Activated CD8-positive, alpha-beta T cell treated with anti-CD3 and anti-CD28 coated beads for 36 hours (primary cell): ENCODE measurements around the gene CEP104. TPM values are rescaled to one million over a fixed set of nuclear protein-coding genes. Genes with fewer than 3 reads are reported as not detected.

Experiments
- ATAC-seq: fragments of 200-7000 bp; cut with Tn5 transposase; one replicate; pipeline ENCODE4 v1.10.0; 2021; ENCODE audit warnings: mild to moderate bottlenecking, moderate library complexity
- CTCF ChIA-PET: fragments of 350-600 bp; sonication (Branson Sonifier 250); formaldehyde crosslinking; loops from one replicate; lab custom pipeline; 2021; ENCODE audit warnings: antibody characterized with exemption; lab: Charles Lee
- POLR2A ChIA-PET: fragments of 350-600 bp; sonication (Branson Sonifier 250); formaldehyde crosslinking; loops from one replicate; lab custom pipeline; 2021; ENCODE audit warnings: antibody characterized with exemption; lab: Charles Lee
- DNase-seq: peaks from one replicate; pipeline ENCODE4 v3.0.0-alpha.2; 2020
- H3K27ac Mint-ChIP-seq: one replicate; pipeline ENCODE4 v1.8.0; 2021; ENCODE audit warnings: mild to moderate bottlenecking, mixed read lengths
- H3K27me3 Mint-ChIP-seq: one replicate; pipeline ENCODE4 v1.8.0; 2021; ENCODE audit warnings: mixed read lengths
- H3K36me3 Mint-ChIP-seq: one replicate; pipeline ENCODE4 v1.8.0; 2021; ENCODE audit warnings: low read depth, mixed read lengths
- H3K4me1 Mint-ChIP-seq: one replicate; pipeline ENCODE4 v1.8.0; 2021; ENCODE audit warnings: low read depth, mixed read lengths
- H3K4me3 Mint-ChIP-seq: one replicate; pipeline ENCODE4 v1.8.0; 2021; ENCODE audit warnings: mild to moderate bottlenecking, moderate library complexity, mixed read lengths
- H3K9me3 Mint-ChIP-seq: one replicate; pipeline ENCODE4 v1.8.0; 2021; ENCODE audit warnings: mixed read lengths
- CTCF ChIP-seq: fragments of 200-600 bp; IDR thresholded peaks from one replicate; pipeline ENCODE4 v1.8.0; 2022; ENCODE audit warnings: antibody characterized with exemption, mild to moderate bottlenecking
- intact Hi-C: fragments of 100-400 bp; cut with micrococcal nuclease; formaldehyde crosslinking; loops from one replicate; pipeline ENCODE4 v1.10.0; 2022
- total RNA-seq, 2 experiments: library from RNA; stranded (reverse); gene quantifications; one replicate each; pipeline ENCODE4 v1.2.3, GENCODE V29; 2021

CEP104 gene
- total RNA-seq, 2 experiments from 2014 or later = 29.3 to 29.8 TPM

- POLR2A ChIA-PET = no interaction called here
- H3K27ac Mint-ChIP-seq = peak overlapping the region; percentile 38
- no peak overlapping the region for H3K4me3 Mint-ChIP-seq
- H3K27me3 Mint-ChIP-seq = no peaks in the 10 kb centered on the region
- peaks cover 27% of the 10 kb centered on the region for H3K36me3 Mint-ChIP-seq
- peaks cover 5% of the 10 kb centered on the region for H3K4me1 Mint-ChIP-seq
- DNase-seq = no peak
- CTCF ChIA-PET = interaction anchor here (1.5 kb wide), 2 partner anchors 10 to 22 kb away, joined by 3 read pairs; no protein-coding TSS in a partner anchor
- no peak for ATAC-seq
- intact Hi-C loops = no loop called here
- TF ChIP-seq CTCF = no peak
- H3K9me3 Mint-ChIP-seq = peaks cover 3% of the 10 kb centered on the region
Measured at GRCh38 chr1:3880429-3881192, 23.6 kb upstream of the CEP104 start.

- no peak for TF ChIP-seq CTCF
- POLR2A ChIA-PET = no interaction called here
- DNase-seq (no peak), ATAC-seq (no peak)
- Mint-ChIP-seq H3K36me3 (peaks cover 30% of the 10 kb centered on the region), H3K4me3 (no peak overlapping the region), H3K27me3 (no peaks in the 10 kb centered on the region), H3K4me1 (peaks cover 5% of the 10 kb centered on the region), H3K27ac (no peak overlapping the region), H3K9me3 (peaks cover 3% of the 10 kb centered on the region)
- intact Hi-C loops = no loop called here
- CTCF ChIA-PET = interaction anchor here (1.5 kb wide), 1 partner anchor 11 kb away, joined by 3 read pairs; no protein-coding TSS in a partner anchor
Measured at GRCh38 chr1:3879787-3880428, 22.9 kb upstream of the CEP104 start.

GRCh38 chr1:3879099-3879498, 22.1 kb upstream of the CEP104 start:
- peaks cover 31% of the 10 kb centered on the region for H3K36me3 Mint-ChIP-seq
- no peak for TF ChIP-seq CTCF
- H3K9me3 Mint-ChIP-seq = peaks cover 3% of the 10 kb centered on the region
- H3K27me3 Mint-ChIP-seq = no peaks in the 10 kb centered on the region
- ChIA-PET POLR2A (no interaction called here), CTCF (no interaction called here)
- ATAC-seq (no peak), DNase-seq (no peak)
- H3K27ac Mint-ChIP-seq = no peak overlapping the region
- intact Hi-C loops = no loop called here
- peaks cover 5% of the 10 kb centered on the region for H3K4me1 Mint-ChIP-seq
- no peak overlapping the region for H3K4me3 Mint-ChIP-seq

- no peak overlapping the region for H3K4me3 Mint-ChIP-seq
- peaks cover 38% of the 10 kb centered on the region for H3K36me3 Mint-ChIP-seq
- ATAC-seq (no peak), DNase-seq (no peak)
- intact Hi-C loops = no loop called here
- no peak for TF ChIP-seq CTCF
- CTCF ChIA-PET = no interaction called here
- H3K27me3 Mint-ChIP-seq = no peaks in the 10 kb centered on the region
- peaks cover 5% of the 10 kb centered on the region for H3K4me1 Mint-ChIP-seq
- H3K9me3 Mint-ChIP-seq = peaks cover 3% of the 10 kb centered on the region
- no peak overlapping the region for H3K27ac Mint-ChIP-seq
- POLR2A ChIA-PET = no interaction called here
Measured at GRCh38 chr1:3876716-3877115, 19.7 kb upstream of the CEP104 start.

- Mint-ChIP-seq H3K9me3 (peaks cover 3% of the 10 kb centered on the region), H3K27me3 (no peaks in the 10 kb centered on the region), H3K36me3 (peaks cover 38% of the 10 kb centered on the region), H3K27ac (no peak overlapping the region), H3K4me3 (no peak overlapping the region), H3K4me1 (no peaks in the 10 kb centered on the region)
- no peak for ATAC-seq
- DNase-seq = no peak
- ChIA-PET POLR2A (no interaction called here), CTCF (no interaction called here)
- intact Hi-C loops = no loop called here
- no peak for TF ChIP-seq CTCF
Measured at GRCh38 chr1:3874736-3875135, 17.7 kb upstream of the CEP104 start.
